Karpas-422 (cell line): ENCODE measurements around the gene HECW1. TPM values are rescaled to one million over a fixed set of nuclear protein-coding genes. Genes with fewer than 3 reads are reported as not detected.

Experiments
- DNase-seq: peaks from one replicate; pipeline ENCODE4 v3.0.0-alpha.2; 2015
- H2AFZ ChIP-seq: fragments of 200-600 bp; sonication (generic); 2 replicates; pipeline ENCODE4 v1.6.1; 2014; ENCODE audit warnings: antibody characterized with exemption, low read length, mixed read lengths
- H3K27ac ChIP-seq: fragments of 200-600 bp; sonication (generic); 2 replicates; pipeline ENCODE4 v1.5.1; 2014; ENCODE audit warnings: mild to moderate bottlenecking, low read length, moderate library complexity
- H3K27me3 ChIP-seq: fragments of 200-600 bp; sonication (generic); 2 replicates; pipeline ENCODE4 v1.6.1; 2014; ENCODE audit warnings: low read length, mixed read lengths
- H3K36me3 ChIP-seq: fragments of 200-600 bp; sonication (generic); 2 replicates; pipeline ENCODE4 v1.6.1; 2014; ENCODE audit warnings: low read length, mixed read lengths; ENCODE audit not compliant: insufficient read depth
- H3K4me1 ChIP-seq: fragments of 200-600 bp; sonication (generic); 2 replicates; pipeline ENCODE4 v1.6.1; 2014; ENCODE audit warnings: mild to moderate bottlenecking, low read length, mixed read lengths
- H3K4me2 ChIP-seq: fragments of 200-600 bp; sonication (generic); 2 replicates; pipeline ENCODE4 v1.6.1; 2014; ENCODE audit warnings: low read length, low read depth, mild to moderate bottlenecking; ENCODE audit not compliant: poor library complexity, severe bottlenecking
- H3K4me3 ChIP-seq: fragments of 200-600 bp; sonication (generic); 2 replicates; pipeline ENCODE4 v1.5.1; 2014; ENCODE audit warnings: mild to moderate bottlenecking, antibody characterized with exemption, low read length, mixed read lengths
- H3K79me2 ChIP-seq: fragments of 200-600 bp; sonication (generic); 2 replicates; pipeline ENCODE4 v1.6.1; 2014; ENCODE audit warnings: mild to moderate bottlenecking, low read length, mixed read lengths
- H3K9ac ChIP-seq: fragments of 200-600 bp; sonication (generic); 2 replicates; pipeline ENCODE4 v1.6.0; 2014; ENCODE audit warnings: low read length
- H3K9me2 ChIP-seq: fragments of 200-600 bp; sonication (generic), shearing (Covaris generic); replicated peaks from 2 replicates; pipeline ENCODE4 v1.6.0; 2014; ENCODE audit warnings: mild to moderate bottlenecking, low read length, moderate library complexity; ENCODE audit not compliant: insufficient read depth
- H3K9me3 ChIP-seq: fragments of 300-700, 200-600 bp; sonication (generic); 2 replicates; pipeline ENCODE4 v1.6.1; 2014; ENCODE audit warnings: low read length, mixed read lengths
- H4K20me1 ChIP-seq: fragments of 200-600 bp; sonication (generic); 2 replicates; pipeline ENCODE4 v1.6.1; 2014; ENCODE audit warnings: mild to moderate bottlenecking, antibody characterized with exemption, low read length, low read depth; ENCODE audit not compliant: insufficient read depth
- total RNA-seq: library from RNA; depleted of rRNA; stranded (reverse); fragments of >200 nt; shearing (Covaris generic); gene quantifications from 2 replicates; pipeline ENCODE4 v1.2.3, GENCODE V29; 2014; ENCODE audit warnings: low replicate concordance

The HECW1 gene
- total RNA-seq, 1 experiment from 2014 or later: not detected

DNA sequence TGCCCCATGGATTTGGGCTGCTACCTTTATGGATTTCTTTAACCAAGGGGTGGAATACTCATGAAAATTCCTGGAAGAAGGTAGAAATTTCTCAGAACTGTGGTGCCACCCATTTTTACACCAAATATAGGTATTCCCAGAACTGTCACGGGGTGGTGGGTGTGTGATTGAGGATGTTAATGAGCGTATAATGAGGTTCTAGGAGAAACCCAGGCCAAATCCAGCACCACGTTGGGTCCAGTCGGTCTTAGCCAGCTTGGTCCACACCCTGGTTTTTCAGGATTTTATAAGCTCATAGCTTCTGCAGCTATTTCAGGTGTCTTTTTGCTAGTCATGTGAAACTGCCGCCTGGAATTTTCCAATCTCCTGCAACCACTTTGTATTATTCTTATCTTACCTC, 83.3 kb downstream of the HECW1 start:
- no peaks in the 10 kb centered on the region for H3K9me3 ChIP-seq
- no peak overlapping the region for H3K4me3 ChIP-seq
- no peak for DNase-seq
- H3K36me3 ChIP-seq: no peaks in the 10 kb centered on the region
- no peak overlapping the region for H3K4me2 ChIP-seq
- no peaks in the 10 kb centered on the region for H3K27me3 ChIP-seq
- H3K9ac ChIP-seq: no peak overlapping the region
- H3K4me1 ChIP-seq: no peaks in the 10 kb centered on the region
- no peaks in the 10 kb centered on the region for H3K9me2 ChIP-seq
- H3K79me2 ChIP-seq: no peaks in the 10 kb centered on the region
- no peaks in the 10 kb centered on the region for H4K20me1 ChIP-seq
- H2AFZ ChIP-seq: no peak overlapping the region
- H3K27ac ChIP-seq: no peak overlapping the region

- H2AFZ ChIP-seq: no peak overlapping the region
- no peak overlapping the region for H3K27ac ChIP-seq
- no peaks in the 10 kb centered on the region for H3K4me1 ChIP-seq
- H3K36me3 ChIP-seq: no peaks in the 10 kb centered on the region
- H3K4me3 ChIP-seq: no peak overlapping the region
- H3K9me2 ChIP-seq: no peaks in the 10 kb centered on the region
- DNase-seq: no peak
- H3K27me3 ChIP-seq: no peaks in the 10 kb centered on the region
- H3K9ac ChIP-seq: no peak overlapping the region
- no peak overlapping the region for H3K4me2 ChIP-seq
- H3K79me2 ChIP-seq: no peaks in the 10 kb centered on the region
- H3K9me3 ChIP-seq: no peaks in the 10 kb centered on the region
- no peaks in the 10 kb centered on the region for H4K20me1 ChIP-seq
Measured at GRCh38 chr7:43196379-43196778, 83.9 kb downstream of the HECW1 start.

DNA sequence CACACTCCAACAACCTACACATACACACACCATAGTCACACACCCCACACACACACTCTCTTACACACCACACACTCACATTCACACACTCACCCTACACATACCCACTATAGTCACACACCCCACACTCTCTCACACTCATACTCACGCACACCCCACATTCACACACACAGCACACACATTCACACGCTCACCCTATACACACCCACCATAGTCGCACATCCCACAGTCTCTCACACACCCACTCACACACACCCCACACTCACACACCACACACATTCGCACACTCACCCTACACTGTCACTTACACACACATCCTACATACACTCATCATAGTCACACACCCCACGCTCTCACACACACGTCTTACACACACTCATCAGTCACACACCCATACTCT, 85.6 kb downstream of the HECW1 start:
- no peaks in the 10 kb centered on the region for H3K9me3 ChIP-seq
- no peaks in the 10 kb centered on the region for H3K79me2 ChIP-seq
- no peaks in the 10 kb centered on the region for H3K4me1 ChIP-seq
- H3K4me2 ChIP-seq: no peak overlapping the region
- H2AFZ ChIP-seq: no peak overlapping the region
- no peaks in the 10 kb centered on the region for H3K36me3 ChIP-seq
- H4K20me1 ChIP-seq: no peaks in the 10 kb centered on the region
- no peak overlapping the region for H3K4me3 ChIP-seq
- no peak overlapping the region for H3K9ac ChIP-seq
- H3K9me2 ChIP-seq: no peaks in the 10 kb centered on the region
- no peaks in the 10 kb centered on the region for H3K27me3 ChIP-seq
- no peak for DNase-seq
- no peak overlapping the region for H3K27ac ChIP-seq

DNA sequence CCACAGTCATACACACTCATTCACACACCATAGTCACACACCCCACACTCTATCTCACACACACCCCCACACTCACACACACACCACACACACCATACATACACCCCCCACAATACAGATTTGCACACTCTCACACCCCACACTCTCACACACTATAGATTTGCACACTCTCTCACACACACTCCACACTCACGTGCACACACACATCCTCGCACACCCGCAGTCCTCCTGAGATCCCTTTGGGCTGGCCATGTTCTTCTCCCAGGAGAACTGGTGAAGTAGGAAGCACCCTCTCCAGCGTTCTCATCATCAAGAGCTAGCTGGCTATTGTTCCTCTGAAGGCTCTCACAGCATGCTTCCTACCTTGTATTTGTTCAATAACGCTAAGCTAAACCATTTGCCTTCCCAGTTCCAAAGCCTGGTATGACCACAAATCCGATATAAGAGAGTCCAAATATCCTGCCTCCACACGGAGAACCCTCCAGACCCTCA, 86.2 kb downstream of the HECW1 start:
- Histone ChIP-seq H3K27me3 (no peaks in the 10 kb centered on the region), H3K4me3 (no peak overlapping the region), H3K27ac (no peak overlapping the region), H3K4me2 (no peak overlapping the region), H2AFZ (no peak overlapping the region), H3K9me2 (no peaks in the 10 kb centered on the region), H3K79me2 (no peaks in the 10 kb centered on the region), H3K9me3 (no peaks in the 10 kb centered on the region), H4K20me1 (no peaks in the 10 kb centered on the region), H3K4me1 (no peaks in the 10 kb centered on the region), H3K9ac (no peak overlapping the region), H3K36me3 (no peaks in the 10 kb centered on the region)
- DNase-seq: no peak

GRCh38 chr7:43199371-43200160, 87.1 kb downstream of the HECW1 start:
- no peak for DNase-seq
- no peaks in the 10 kb centered on the region for H3K9me3 ChIP-seq
- no peaks in the 10 kb centered on the region for H3K4me1 ChIP-seq
- no peak overlapping the region for H3K4me3 ChIP-seq
- no peaks in the 10 kb centered on the region for H3K79me2 ChIP-seq
- no peaks in the 10 kb centered on the region for H3K9me2 ChIP-seq
- H4K20me1 ChIP-seq: no peaks in the 10 kb centered on the region
- H3K4me2 ChIP-seq: no peak overlapping the region
- H2AFZ ChIP-seq: no peak overlapping the region
- H3K9ac ChIP-seq: no peak overlapping the region
- H3K36me3 ChIP-seq: no peaks in the 10 kb centered on the region
- no peak overlapping the region for H3K27ac ChIP-seq
- no peaks in the 10 kb centered on the region for H3K27me3 ChIP-seq

- Histone ChIP-seq H3K4me1 (no peaks in the 10 kb centered on the region), H2AFZ (no peak overlapping the region), H3K9me2 (no peaks in the 10 kb centered on the region), H3K4me3 (no peak overlapping the region), H3K27me3 (no peaks in the 10 kb centered on the region), H4K20me1 (no peaks in the 10 kb centered on the region), H3K9ac (no peak overlapping the region), H3K4me2 (no peak overlapping the region), H3K27ac (no peak overlapping the region), H3K9me3 (no peaks in the 10 kb centered on the region), H3K79me2 (no peaks in the 10 kb centered on the region), H3K36me3 (no peaks in the 10 kb centered on the region)
- no peak for DNase-seq
Measured at GRCh38 chr7:43201912-43202311, 89.5 kb downstream of the HECW1 start.

GRCh38 chr7:43204081-43204480, 91.6 kb downstream of the HECW1 start:
- no peak overlapping the region for H3K4me2 ChIP-seq
- H3K79me2 ChIP-seq: no peaks in the 10 kb centered on the region
- H3K4me3 ChIP-seq: no peak overlapping the region
- H2AFZ ChIP-seq: no peak overlapping the region
- no peak for DNase-seq
- no peaks in the 10 kb centered on the region for H3K9me2 ChIP-seq
- H3K36me3 ChIP-seq: no peaks in the 10 kb centered on the region
- H4K20me1 ChIP-seq: no peaks in the 10 kb centered on the region
- H3K9ac ChIP-seq: no peak overlapping the region
- 0 out of 2 replicates have a peak, but pooled peaks cover 2% of the 10 kb centered on the region for H3K27me3 ChIP-seq
- H3K9me3 ChIP-seq: no peaks in the 10 kb centered on the region
- H3K4me1 ChIP-seq: no peaks in the 10 kb centered on the region
- H3K27ac ChIP-seq: no peak overlapping the region

GRCh38 chr7:43205171-43205795, 92.8 kb downstream of the HECW1 start:
- H3K79me2 ChIP-seq: no peaks in the 10 kb centered on the region
- H3K4me3 ChIP-seq: no peak overlapping the region
- H3K36me3 ChIP-seq: no peaks in the 10 kb centered on the region
- H3K4me1 ChIP-seq: no peaks in the 10 kb centered on the region
- no peaks in the 10 kb centered on the region for H3K9me2 ChIP-seq
- H3K27ac ChIP-seq: no peak overlapping the region
- H3K9me3 ChIP-seq: no peaks in the 10 kb centered on the region
- H3K4me2 ChIP-seq: no peak overlapping the region
- 0 out of 2 replicates have a peak, but pooled peaks cover 2% of the 10 kb centered on the region for H3K27me3 ChIP-seq
- no peak for DNase-seq
- no peaks in the 10 kb centered on the region for H4K20me1 ChIP-seq
- H3K9ac ChIP-seq: no peak overlapping the region
- H2AFZ ChIP-seq: no peak overlapping the region
